Transverse colon (tissue), 3 donors: ENCODE measurements around the gene NLGN4Y.

ENCODE experiments used
- EP300 ChIP-seq: sonication (generic); formaldehyde crosslinking; IDR thresholded peaks from one replicate; pipeline ENCODE4 v1.6.1; 2017; ENCODE audit warnings: antibody characterized with exemption, low read depth
- TF ChIP-seq, protein P1 (sequence below), 5 experiments: fragments of 200-600 bp in 3 of 5; fragments of 450-650 bp in 2 of 5; sonication (generic) in 3 of 5; IDR thresholded peaks; 1 replicate in 2 of 5; 2 replicates in 3 of 5; pipeline ENCODE4 v1.5.1; 2016 to 2017; ENCODE audit warnings: antibody characterized with exemption in 5 of 5, inconsistent platforms in 3 of 5, mild to moderate bottlenecking in 2 of 5, moderate library complexity in 1 of 5

- no peak for TF ChIP-seq EP300
- TF ChIP-seq, protein P1, sequence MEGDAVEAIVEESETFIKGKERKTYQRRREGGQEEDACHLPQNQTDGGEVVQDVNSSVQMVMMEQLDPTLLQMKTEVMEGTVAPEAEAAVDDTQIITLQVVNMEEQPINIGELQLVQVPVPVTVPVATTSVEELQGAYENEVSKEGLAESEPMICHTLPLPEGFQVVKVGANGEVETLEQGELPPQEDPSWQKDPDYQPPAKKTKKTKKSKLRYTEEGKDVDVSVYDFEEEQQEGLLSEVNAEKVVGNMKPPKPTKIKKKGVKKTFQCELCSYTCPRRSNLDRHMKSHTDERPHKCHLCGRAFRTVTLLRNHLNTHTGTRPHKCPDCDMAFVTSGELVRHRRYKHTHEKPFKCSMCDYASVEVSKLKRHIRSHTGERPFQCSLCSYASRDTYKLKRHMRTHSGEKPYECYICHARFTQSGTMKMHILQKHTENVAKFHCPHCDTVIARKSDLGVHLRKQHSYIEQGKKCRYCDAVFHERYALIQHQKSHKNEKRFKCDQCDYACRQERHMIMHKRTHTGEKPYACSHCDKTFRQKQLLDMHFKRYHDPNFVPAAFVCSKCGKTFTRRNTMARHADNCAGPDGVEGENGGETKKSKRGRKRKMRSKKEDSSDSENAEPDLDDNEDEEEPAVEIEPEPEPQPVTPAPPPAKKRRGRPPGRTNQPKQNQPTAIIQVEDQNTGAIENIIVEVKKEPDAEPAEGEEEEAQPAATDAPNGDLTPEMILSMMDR (IDR thresholded peaks at IDR 0.05) = no peak
Measured at GRCh38 chrY:14824583-14824982, 300.3 kb downstream of the NLGN4Y start.
